HEK293T (cell line): Measurements from ENCODE around the gene SP7.

ENCODE experiments used
- CTCF ChIA-PET: fragments of 350-600 bp; formaldehyde crosslinking; extraction: SDS; loops from one replicate; lab custom pipeline; 2021; ENCODE audit warnings: antibody characterized with exemption, inconsistent platforms; lab: Yijun Ruan, JAX
- POLR2A ChIA-PET: fragments of 350-600 bp; formaldehyde crosslinking; extraction: SDS; loops from one replicate; lab custom pipeline; 2020; ENCODE audit warnings: antibody characterized with exemption, inconsistent platforms; lab: Yijun Ruan, JAX
- DNase-seq: peaks from one replicate; pipeline ENCODE4 v3.0.0; 2012; ENCODE audit warnings: mixed read lengths; ENCODE audit errors: extremely low spot score
- ARNT ChIP-seq: fragments of 450-650 bp; IDR thresholded peaks from 2 replicates; pipeline ENCODE4 v1.6.1; 2017; ENCODE audit warnings: mild to moderate bottlenecking
- BHLHE40 ChIP-seq: fragments of 450-650 bp; IDR thresholded peaks from 2 replicates; pipeline ENCODE4 v1.6.1; 2016; ENCODE audit warnings: mild to moderate bottlenecking, moderate library complexity, borderline replicate concordance
- CTBP1 ChIP-seq: fragments of 450-650 bp; IDR thresholded peaks from 2 replicates; pipeline ENCODE4 v1.6.1; 2016; ENCODE audit warnings: borderline replicate concordance
- ELF4 ChIP-seq: fragments of 450-650 bp; IDR thresholded peaks from 2 replicates; pipeline ENCODE4 v1.6.1; 2017; ENCODE audit warnings: antibody characterized with exemption
- FOXA1 ChIP-seq: fragments of 450-650 bp; IDR thresholded peaks from 2 replicates; pipeline ENCODE4 v1.6.1; 2016; ENCODE audit warnings: mild to moderate bottlenecking
- FOXK2 ChIP-seq: fragments of 450-650 bp; IDR thresholded peaks from 2 replicates; pipeline ENCODE4 v1.6.1; 2016; ENCODE audit warnings: mild to moderate bottlenecking
- FOXM1 ChIP-seq: fragments of 450-650 bp; IDR thresholded peaks from 2 replicates; pipeline ENCODE4 v1.6.1; 2017; ENCODE audit warnings: mild to moderate bottlenecking, borderline replicate concordance
- HDGF ChIP-seq: fragments of 450-650 bp; IDR thresholded peaks from 2 replicates; pipeline ENCODE4 v1.6.1; 2017; ENCODE audit warnings: antibody characterized with exemption, borderline replicate concordance
- L3MBTL2 ChIP-seq: fragments of 450-650 bp; conservative IDR thresholded peaks from 2 replicates; pipeline ENCODE4 v1.6.1; 2016; ENCODE audit warnings: mild to moderate bottlenecking
- LEF1 ChIP-seq: fragments of 450-650 bp; IDR thresholded peaks from 2 replicates; pipeline ENCODE4 v1.6.1; 2017; ENCODE audit warnings: mild to moderate bottlenecking, borderline replicate concordance
- NFRKB ChIP-seq: fragments of 450-650 bp; IDR thresholded peaks from 2 replicates; pipeline ENCODE4 v1.6.1; 2016; ENCODE audit warnings: mild to moderate bottlenecking, moderate library complexity
- SP1 ChIP-seq: fragments of 450-650 bp; IDR thresholded peaks from 2 replicates; pipeline ENCODE4 v1.6.1; 2017
- SUZ12 ChIP-seq: fragments of 450-650 bp; IDR thresholded peaks from 2 replicates; pipeline ENCODE4 v1.6.1; 2016; ENCODE audit warnings: mild to moderate bottlenecking
- TARDBP ChIP-seq: fragments of 450-650 bp; IDR thresholded peaks from 2 replicates; pipeline ENCODE4 v1.6.1; 2016
- ZNF384 ChIP-seq: fragments of 450-650 bp; IDR thresholded peaks from 2 replicates; pipeline ENCODE4 v1.6.1; 2016
- TF ChIP-seq, protein P1 (sequence below): fragments of 450-650 bp; IDR thresholded peaks from 2 replicates; pipeline ENCODE4 v1.6.1; 2016

Gene SP7

DNA sequence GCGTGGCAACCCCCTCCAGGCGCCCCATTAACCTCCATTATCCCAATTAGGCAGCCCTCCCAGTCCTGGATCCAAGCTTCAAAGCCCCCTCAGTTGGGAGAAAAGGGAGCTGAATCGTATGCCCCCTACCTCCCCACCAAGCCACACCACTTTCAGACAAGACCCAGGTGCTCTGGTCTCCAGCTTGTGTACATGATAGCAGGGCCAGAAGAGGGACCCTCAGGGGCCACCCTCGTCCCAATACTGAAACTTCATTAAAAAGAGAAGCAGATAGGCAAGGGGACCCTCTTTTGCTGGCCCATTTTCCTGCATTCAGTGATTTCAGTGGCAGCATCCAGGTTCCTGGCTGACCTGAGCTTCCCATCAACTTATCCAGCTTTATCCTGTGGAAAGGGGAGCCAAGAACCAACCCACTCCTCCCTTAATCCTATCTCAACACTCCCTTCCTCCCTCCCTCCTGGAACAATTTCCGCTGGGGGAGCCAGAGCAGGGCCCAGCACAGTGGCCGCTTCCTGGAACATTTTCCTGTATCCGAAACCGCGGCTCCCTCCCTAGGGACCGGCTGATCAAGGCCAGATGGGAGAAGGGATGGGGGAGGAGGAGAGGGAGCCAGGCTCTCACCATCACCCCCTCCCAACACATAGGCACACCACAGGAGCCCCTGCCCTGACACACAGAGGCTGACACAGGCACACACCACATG is 9.5 kb upstream of the SP7 start:
- CTCF ChIA-PET, result interaction anchor here (0.5 to 2.8 kb wide), 11 partner anchors 11 to 163 kb away, joined by 3 to 48 read pairs (median 4); partner anchors contain the start of gene AAAS
- POLR2A ChIA-PET, result interaction anchor here (0.6 to 3.2 kb wide), 14 partner anchors 12 to 280 kb away, joined by 3 to 58 read pairs (median 6); partner anchors contain the start of genes AAAS, ATF7, PFDN5 and PRR13
- DNase-seq, result no peak
- TF ChIP-seq CTBP1, result no peak
- TF ChIP-seq ELF4, result no peak
- TF ChIP-seq L3MBTL2, result no peak
- TF ChIP-seq SP1, result no peak
- TF ChIP-seq BHLHE40, result no peak
- no peak for TF ChIP-seq LEF1
- no peak for TF ChIP-seq ZNF384
- TF ChIP-seq FOXM1, result no peak
- TF ChIP-seq HDGF, result no peak
- TF ChIP-seq, protein P1, sequence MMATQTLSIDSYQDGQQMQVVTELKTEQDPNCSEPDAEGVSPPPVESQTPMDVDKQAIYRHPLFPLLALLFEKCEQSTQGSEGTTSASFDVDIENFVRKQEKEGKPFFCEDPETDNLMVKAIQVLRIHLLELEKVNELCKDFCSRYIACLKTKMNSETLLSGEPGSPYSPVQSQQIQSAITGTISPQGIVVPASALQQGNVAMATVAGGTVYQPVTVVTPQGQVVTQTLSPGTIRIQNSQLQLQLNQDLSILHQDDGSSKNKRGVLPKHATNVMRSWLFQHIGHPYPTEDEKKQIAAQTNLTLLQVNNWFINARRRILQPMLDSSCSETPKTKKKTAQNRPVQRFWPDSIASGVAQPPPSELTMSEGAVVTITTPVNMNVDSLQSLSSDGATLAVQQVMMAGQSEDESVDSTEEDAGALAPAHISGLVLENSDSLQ, result no peak
- TF ChIP-seq FOXK2, result no peak
- no peak for TF ChIP-seq NFRKB
- TF ChIP-seq TARDBP, result no peak

DNA sequence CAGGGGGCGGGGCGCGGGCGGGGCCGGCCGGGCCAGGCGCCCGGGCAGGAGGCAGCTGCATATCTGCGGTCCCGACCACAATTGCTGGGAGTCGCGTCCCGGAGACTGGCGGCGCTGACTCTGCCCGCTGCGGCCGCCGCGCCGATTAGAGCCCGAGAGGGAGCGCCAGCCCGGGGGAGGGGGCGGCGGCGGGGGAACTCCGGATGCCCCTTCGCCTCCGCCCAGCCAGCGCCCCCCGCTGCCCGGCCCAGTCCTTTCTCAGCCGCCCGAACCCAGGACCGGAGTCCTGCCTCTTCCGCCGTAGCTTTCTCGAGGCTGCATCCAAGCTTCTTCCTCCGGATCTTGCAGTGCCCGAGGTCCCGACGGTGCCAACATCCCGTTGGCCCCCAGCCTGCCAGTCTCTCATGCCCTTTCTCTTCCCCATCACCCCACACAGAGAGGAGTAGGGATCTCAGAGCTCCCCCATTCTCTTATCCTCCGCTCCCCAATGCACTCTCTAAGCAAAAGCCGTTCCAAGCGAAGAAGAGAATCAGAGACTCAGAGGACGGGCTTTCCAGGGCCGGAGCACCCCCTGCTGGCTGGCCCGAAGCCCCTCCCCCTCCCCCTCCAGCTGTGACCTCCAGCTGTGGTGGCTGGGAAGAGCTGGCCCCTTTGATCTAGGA is 8.8 kb upstream of the SP7 start:
- TF ChIP-seq FOXM1 (no peak), FOXA1 (no peak), FOXK2 (no peak), LEF1 (no peak), ELF4 (no peak), ARNT (no peak), NFRKB (no peak), L3MBTL2 (no peak), HDGF (no peak), CTBP1 (no peak), BHLHE40 (no peak), TARDBP (no peak), ZNF384 (no peak)
- TF ChIP-seq, protein P1, result no peak
- ChIA-PET POLR2A (interaction anchor here (0.8 to 3.2 kb wide), 15 partner anchors 9 to 281 kb away, joined by 3 to 58 read pairs (median 4); partner anchors contain the start of genes AAAS, ATF7, PFDN5 and PRR13), CTCF (interaction anchor here (0.5 to 2.8 kb wide), 15 partner anchors 11 to 167 kb away, joined by 3 to 48 read pairs (median 4); partner anchors contain the start of gene AAAS)
- DNase-seq, result peak; percentile 60

DNA sequence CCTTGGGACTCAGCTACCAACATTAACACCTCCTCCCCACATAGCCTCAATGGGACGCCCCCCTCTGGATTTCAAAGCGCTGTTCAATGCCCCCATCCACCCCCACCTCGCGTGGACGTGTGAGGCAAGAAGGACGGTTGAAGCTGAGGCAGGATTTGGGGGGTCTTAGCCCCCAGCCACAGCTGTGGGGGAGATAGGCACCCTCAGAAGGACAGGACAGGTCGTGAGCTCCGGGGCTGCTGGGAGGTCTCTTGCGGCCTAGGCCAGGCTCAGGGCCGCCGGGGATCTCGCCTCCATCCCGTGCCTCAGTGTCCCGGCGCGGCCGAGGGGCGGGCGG is 8.3 kb upstream of the SP7 start:
- no peak for DNase-seq
- ChIA-PET CTCF (interaction anchor here (0.7 to 2.8 kb wide), 11 partner anchors 12 to 168 kb away, joined by 3 to 48 read pairs (median 4); partner anchors contain the start of gene AAAS), POLR2A (interaction anchor here (0.8 to 3.2 kb wide), 13 partner anchors 9 to 157 kb away, joined by 3 to 58 read pairs (median 9); partner anchors contain the start of genes AAAS, PRR13, SP1 and SP7)
- TF ChIP-seq SUZ12 (no peak), TARDBP (no peak), BHLHE40 (no peak), ARNT (no peak), CTBP1 (no peak), NFRKB (no peak), ZNF384 (no peak), LEF1 (no peak), HDGF (no peak), SP1 (no peak), L3MBTL2 (no peak), FOXK2 (no peak), FOXM1 (no peak), ELF4 (no peak), FOXA1 (no peak)
- TF ChIP-seq, protein P1, result no peak

DNA sequence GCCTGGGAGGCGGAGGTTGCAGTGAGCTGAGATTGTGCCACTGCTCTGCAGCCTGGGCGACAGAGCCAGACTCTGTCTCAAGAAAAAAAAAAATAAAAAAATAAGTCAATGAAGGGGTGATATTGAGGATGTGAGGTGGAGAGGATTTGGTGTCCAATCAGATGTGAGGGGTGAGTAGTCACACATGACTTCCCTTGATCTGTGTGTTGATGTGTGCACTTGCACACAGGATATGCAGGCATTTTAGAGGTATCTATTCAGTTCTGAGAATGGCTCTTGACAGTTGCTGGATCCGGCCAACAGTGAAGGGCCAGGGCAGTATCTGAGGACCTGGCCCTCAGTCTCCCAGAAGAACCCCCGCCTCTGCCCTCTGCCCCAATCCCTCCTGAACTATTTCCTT is 7.8 kb upstream of the SP7 start:
- DNase-seq, result no peak
- ChIA-PET POLR2A (interaction anchor here (2.2 to 3.2 kb wide), 5 partner anchors 15 to 157 kb away, joined by 19 to 58 read pairs (median 22); partner anchors contain the start of genes AAAS, SP1 and TARBP2), CTCF (interaction anchor here (0.9 to 2.8 kb wide), 4 partner anchors 17 to 131 kb away, joined by 4 to 48 read pairs (median 27); partner anchors contain the start of gene AAAS)
- TF ChIP-seq SP1 (no peak), ARNT (no peak), CTBP1 (no peak), HDGF (no peak), FOXM1 (no peak), TARDBP (no peak), FOXK2 (no peak), FOXA1 (no peak), SUZ12 (no peak), NFRKB (no peak), LEF1 (no peak), ZNF384 (no peak), ELF4 (no peak), BHLHE40 (no peak), L3MBTL2 (no peak)
- TF ChIP-seq, protein P1, result no peak
